A549 (cell line): ENCODE data around the gene MRPS31. TPM values are rescaled to one million over a fixed set of nuclear protein-coding genes. Genes with fewer than 3 reads are reported as not detected.
A peak's percentile ranks its signal among the peaks of the same experiment; 100 is the strongest.
"Not testable (repeated sequence)": the region's sequence is repeated elsewhere in the genome, so short reads cannot be mapped to it uniquely, and the experiment has no call there.

Source experiments
- ATAC-seq, 2 experiments: fragments of 200-7000 bp in 1 of 2; fragments of >200 bp in 1 of 2; cut with Nextera tagmentation in 1 of 2; cut with Tn5 transposase in 1 of 2; 3 replicates each; pipeline versions ENCODE4 v1.8.0 to v1.9.1; 2018 to 2020; ENCODE audit warnings: mild to moderate bottlenecking in 1 of 2, moderate library complexity in 1 of 2
- CTCF ChIA-PET: fragments of 300-600 bp; sonication (Branson Sonifier 250); formaldehyde crosslinking; extraction: SDS; loops from one replicate; lab custom pipeline; 2021; ENCODE audit warnings: antibody characterized with exemption, inconsistent platforms; lab: Yijun Ruan, JAX
- POLR2A ChIA-PET: fragments of 350-600 bp; formaldehyde crosslinking; extraction: SDS; loops from one replicate; lab custom pipeline; 2021; ENCODE audit warnings: antibody characterized with exemption, inconsistent platforms; lab: Yijun Ruan, JAX
- DNase-seq, 2 experiments: peaks; one replicate each; pipeline versions ENCODE4 v3.0.0 to v3.0.0-alpha.2; 2011 to 2016; ENCODE audit warnings: low read depth in 1 of 2, low spot score in 1 of 2
- FAIRE-seq: peaks from 2 replicates; lab custom pipeline; 2011; peaks lifted over from hg19 to GRCh38; lab: Jason Lieb, UNC
- H3K27ac ChIP-seq, 2 experiments: fragments of >200 bp; sonication (Bioruptor Twin); formaldehyde crosslinking; 3 replicates each; pipeline ENCODE4 v1.5.1; 2016 to 2017
- H3K4me1 ChIP-seq: fragments of >200 bp; sonication (Bioruptor Twin); formaldehyde crosslinking; 3 replicates; pipeline ENCODE4 v1.6.1; 2016
- H3K4me2 ChIP-seq: fragments of >200 bp; sonication (Bioruptor Twin); formaldehyde crosslinking; 3 replicates; pipeline ENCODE4 v1.6.1; 2016
- H3K4me3 ChIP-seq: fragments of >200 bp; sonication (Bioruptor Twin); formaldehyde crosslinking; 3 replicates; pipeline ENCODE4 v1.5.1; 2016
- H3K9me3 ChIP-seq: fragments of >200 bp; sonication (Bioruptor Twin); formaldehyde crosslinking; 3 replicates; pipeline ENCODE4 v1.6.1; 2016
- BHLHE40 ChIP-seq: IDR thresholded peaks from 2 replicates; pipeline ENCODE4 v1.6.1; 2012; ENCODE audit warnings: low read depth, low read length, inconsistent platforms
- CEBPB ChIP-seq, 2 experiments: fragments of >200 bp in 1 of 2; sonication (Bioruptor Twin) in 1 of 2; formaldehyde crosslinking in 1 of 2; IDR thresholded peaks; 2 replicates each; pipeline ENCODE4 v1.6.1; 2012 to 2016
- E2F6 ChIP-seq: IDR thresholded peaks from 2 replicates; pipeline ENCODE4 v1.6.1; 2012; ENCODE audit warnings: low read depth, borderline replicate concordance
- EHMT2 ChIP-seq: fragments of 200-600 bp; sonication (generic); IDR thresholded peaks from 2 replicates; pipeline ENCODE4 v1.6.1; 2016; ENCODE audit warnings: antibody characterized with exemption, low read depth, mild to moderate bottlenecking, moderate library complexity
- EP300 ChIP-seq, 2 experiments: fragments of >200 bp; sonication (Bioruptor Twin); formaldehyde crosslinking; IDR thresholded peaks; 2 replicates in 1 of 2; 3 replicates in 1 of 2; pipeline ENCODE4 v1.6.1; 2016 to 2017
- FOXS1 ChIP-seq: fragments of 250-450 bp; sonication (Bioruptor Pico); IDR thresholded peaks from 2 replicates; pipeline ENCODE4 v1.5.0; 2020; ENCODE audit warnings: mild to moderate bottlenecking, moderate library complexity
- HEYL ChIP-seq: fragments of 250-450 bp; sonication (Bioruptor Pico); IDR thresholded peaks from 2 replicates; pipeline ENCODE4 v1.8.0; 2021; ENCODE audit warnings: mild to moderate bottlenecking, moderate library complexity
- HOXB5 ChIP-seq: fragments of 250-450 bp; sonication (Bioruptor Pico); IDR thresholded peaks from 2 replicates; pipeline ENCODE4 v1.5.0; 2020; ENCODE audit warnings: mild to moderate bottlenecking, moderate library complexity
- JUN ChIP-seq, 2 experiments: fragments of >200 bp; sonication (Bioruptor Twin); formaldehyde crosslinking; IDR thresholded peaks; 2 replicates in 1 of 2; 3 replicates in 1 of 2; pipeline ENCODE4 v1.6.1; 2016 to 2017
- PHF8 ChIP-seq: fragments of 200-600 bp; sonication (generic); IDR thresholded peaks from 2 replicates; pipeline ENCODE4 v1.6.1; 2016; ENCODE audit warnings: low read depth, mild to moderate bottlenecking, antibody characterized with exemption, moderate library complexity, borderline replicate concordance
- POLR2A ChIP-seq: IDR thresholded peaks from 2 replicates; pipeline ENCODE4 v1.6.1; 2012; ENCODE audit warnings: mild to moderate bottlenecking, low read length
- RAD21 ChIP-seq, 2 experiments: fragments of >200 bp in 1 of 2; sonication (Bioruptor Twin) in 1 of 2; formaldehyde crosslinking in 1 of 2; IDR thresholded peaks in 1 of 2; conservative IDR thresholded peaks in 1 of 2; 2 replicates in 1 of 2; 3 replicates in 1 of 2; pipeline ENCODE4 v1.6.1; 2012 to 2018; ENCODE audit warnings: inconsistent platforms in 1 of 2
- SMC3 ChIP-seq: fragments of >200 bp; sonication (Bioruptor Twin); formaldehyde crosslinking; IDR thresholded peaks from 3 replicates; pipeline ENCODE4 v1.6.1; 2018; ENCODE audit warnings: inconsistent platforms
- TFCP2L1 ChIP-seq: fragments of 250-450 bp; sonication (Bioruptor Pico); IDR thresholded peaks from 2 replicates; pipeline ENCODE4 v1.5.0; 2021; ENCODE audit warnings: mild to moderate bottlenecking
- TP53 ChIP-seq: fragments of 250-450 bp; sonication (Bioruptor Pico); IDR thresholded peaks from 2 replicates; pipeline ENCODE4 v1.5.0; 2021; ENCODE audit warnings: mild to moderate bottlenecking, moderate library complexity
- WGBS: methylation state at CpG from one replicate; pipeline ENCODE4 v1.1.6; 2017; ENCODE audit errors: missing lambda C conversion rate; 5-methylcytosine and 5-hydroxymethylcytosine counted together
- polyA plus RNA-seq, 4 experiments: library from polyadenylated mRNA; depleted of rRNA in 3 of 4; stranded (reverse); fragments of >200 nt; fragmentation: RNase III in 1 of 4; extraction: RNeasy Plus Mini Kit Qiagen cat#74134 plus additional on column Dnase treatment in 1 of 4; gene quantifications; 2 replicates in 3 of 4; 3 replicates in 1 of 4; pipeline ENCODE4 v1.2.3, GENCODE V29; 2011 to 2017
- TF ChIP-seq, protein P1 (sequence below): IDR thresholded peaks from 2 replicates; pipeline ENCODE4 v1.6.1; 2012
- TF ChIP-seq, protein P2 (sequence below): fragments of >200 bp; sonication (Bioruptor Twin); formaldehyde crosslinking; IDR thresholded peaks from 3 replicates; pipeline ENCODE4 v1.5.1; 2016
- TF ChIP-seq, protein P3 (sequence below): fragments of >200 bp; sonication (Bioruptor Twin); formaldehyde crosslinking; IDR thresholded peaks from 3 replicates; pipeline ENCODE4 v1.6.1; 2016
- TF ChIP-seq, protein P4 (sequence below): fragments of >200 bp; sonication (Bioruptor Twin); formaldehyde crosslinking; IDR thresholded peaks from 2 replicates; pipeline ENCODE4 v1.6.1; 2016

MRPS31 gene
- polyA plus RNA-seq, 2 of the 4 experiments (the other 2 are of a cell fraction), result 14.2 to 30.3 TPM

DNA sequence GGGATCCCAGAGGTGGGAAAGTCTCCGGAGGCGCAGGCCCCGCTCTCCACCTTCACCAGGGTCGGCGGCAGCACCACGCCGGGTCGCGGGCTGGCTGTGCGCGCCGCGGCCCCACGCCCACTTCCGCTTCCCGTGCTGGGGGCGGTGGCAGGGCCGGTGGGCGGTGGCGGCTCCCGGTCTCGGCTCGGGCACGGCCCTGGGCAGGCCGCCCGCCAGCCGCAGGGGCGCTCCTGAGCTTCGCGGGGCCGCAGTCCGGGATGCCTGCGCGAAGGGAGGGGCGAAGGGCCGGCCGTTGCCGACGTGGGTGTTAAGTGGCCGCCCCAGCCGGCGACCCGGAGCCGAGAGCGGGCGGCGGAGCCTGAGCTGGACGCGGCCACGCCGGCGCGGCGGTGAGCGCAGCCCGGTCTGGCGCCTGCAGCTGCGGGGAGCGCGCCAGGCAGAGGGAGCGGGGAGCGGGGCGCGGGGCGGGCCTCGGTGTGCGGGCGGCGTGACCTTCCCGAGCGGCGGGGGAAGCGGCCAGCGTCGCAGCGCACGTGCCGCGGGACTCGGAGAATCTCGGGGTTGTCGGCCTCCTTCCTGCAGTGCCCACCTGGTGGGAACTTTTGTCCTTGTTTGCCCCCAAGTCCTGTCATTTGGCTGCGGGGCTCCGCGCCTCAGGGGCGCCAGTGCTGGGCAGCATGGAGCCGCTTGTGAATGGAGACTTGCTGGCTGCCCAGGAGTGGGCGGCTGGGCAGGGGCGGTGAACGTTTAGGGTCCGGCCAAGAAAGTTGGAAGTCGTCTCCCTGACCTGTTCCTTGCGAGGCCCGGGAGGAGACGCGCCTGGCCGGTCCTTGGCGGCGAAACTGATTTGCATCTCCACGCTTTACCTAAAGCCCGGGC is 18.5 kb upstream of the MRPS31 start, which contains the start of gene SLC25A15:
TSS of gene SLC25A15 (plus strand) at position 337 of the 879 bp plus-strand sequence. CDS start 3,616 bp downstream, outside the sequence.
- H3K27ac ChIP-seq, result peak within 1 kb of the TSS; percentile 85 to 100
- TF ChIP-seq HOXB5 (no peak), SMC3 (peak; percentile 24; the same call in 1 of the 3 replicates), EP300 (IDR thresholded peaks at IDR 0.05) (no peak), FOXS1 (CRISPR knock-in tag) (no peak), HEYL (no peak), BHLHE40 (no peak), EHMT2 (no peak), RAD21 (conservative IDR thresholded peaks at IDR 0.05 in 1 of 2, IDR thresholded peaks at IDR 0.05 in 1 of 2) (peak; percentile 16 to 41; a peak in 3 of 5 replicates), POLR2A (peak; percentile 60), JUN (IDR thresholded peaks at IDR 0.05) (peak; percentile 46 to 71; a peak in 3 of 5 replicates), E2F6 (0 out of 2 replicates have a peak, but pooled peaks have one; percentile 19), TP53 (CRISPR knock-in tag) (no peak), TFCP2L1 (no peak)
- TF ChIP-seq, protein P1, sequence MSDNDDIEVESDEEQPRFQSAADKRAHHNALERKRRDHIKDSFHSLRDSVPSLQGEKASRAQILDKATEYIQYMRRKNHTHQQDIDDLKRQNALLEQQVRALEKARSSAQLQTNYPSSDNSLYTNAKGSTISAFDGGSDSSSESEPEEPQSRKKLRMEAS, result peak; percentile 78
- TF ChIP-seq, protein P2, sequence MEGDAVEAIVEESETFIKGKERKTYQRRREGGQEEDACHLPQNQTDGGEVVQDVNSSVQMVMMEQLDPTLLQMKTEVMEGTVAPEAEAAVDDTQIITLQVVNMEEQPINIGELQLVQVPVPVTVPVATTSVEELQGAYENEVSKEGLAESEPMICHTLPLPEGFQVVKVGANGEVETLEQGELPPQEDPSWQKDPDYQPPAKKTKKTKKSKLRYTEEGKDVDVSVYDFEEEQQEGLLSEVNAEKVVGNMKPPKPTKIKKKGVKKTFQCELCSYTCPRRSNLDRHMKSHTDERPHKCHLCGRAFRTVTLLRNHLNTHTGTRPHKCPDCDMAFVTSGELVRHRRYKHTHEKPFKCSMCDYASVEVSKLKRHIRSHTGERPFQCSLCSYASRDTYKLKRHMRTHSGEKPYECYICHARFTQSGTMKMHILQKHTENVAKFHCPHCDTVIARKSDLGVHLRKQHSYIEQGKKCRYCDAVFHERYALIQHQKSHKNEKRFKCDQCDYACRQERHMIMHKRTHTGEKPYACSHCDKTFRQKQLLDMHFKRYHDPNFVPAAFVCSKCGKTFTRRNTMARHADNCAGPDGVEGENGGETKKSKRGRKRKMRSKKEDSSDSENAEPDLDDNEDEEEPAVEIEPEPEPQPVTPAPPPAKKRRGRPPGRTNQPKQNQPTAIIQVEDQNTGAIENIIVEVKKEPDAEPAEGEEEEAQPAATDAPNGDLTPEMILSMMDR, result peak; percentile 38
- TF ChIP-seq, protein P3, sequence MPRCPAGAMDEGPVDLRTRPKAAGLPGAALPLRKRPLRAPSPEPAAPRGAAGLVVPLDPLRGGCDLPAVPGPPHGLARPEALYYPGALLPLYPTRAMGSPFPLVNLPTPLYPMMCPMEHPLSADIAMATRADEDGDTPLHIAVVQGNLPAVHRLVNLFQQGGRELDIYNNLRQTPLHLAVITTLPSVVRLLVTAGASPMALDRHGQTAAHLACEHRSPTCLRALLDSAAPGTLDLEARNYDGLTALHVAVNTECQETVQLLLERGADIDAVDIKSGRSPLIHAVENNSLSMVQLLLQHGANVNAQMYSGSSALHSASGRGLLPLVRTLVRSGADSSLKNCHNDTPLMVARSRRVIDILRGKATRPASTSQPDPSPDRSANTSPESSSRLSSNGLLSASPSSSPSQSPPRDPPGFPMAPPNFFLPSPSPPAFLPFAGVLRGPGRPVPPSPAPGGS, result peak; percentile 80; the same call in 2 of the 3 replicates
- TF ChIP-seq, protein P4, sequence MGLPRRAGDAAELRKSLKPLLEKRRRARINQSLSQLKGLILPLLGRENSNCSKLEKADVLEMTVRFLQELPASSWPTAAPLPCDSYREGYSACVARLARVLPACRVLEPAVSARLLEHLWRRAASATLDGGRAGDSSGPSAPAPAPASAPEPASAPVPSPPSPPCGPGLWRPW, result no peak
- peak within 1 kb of the TSS; percentile 97 for H3K4me2 ChIP-seq
- FAIRE-seq (no peak), ATAC-seq (peak; percentile 97 to 98), DNase-seq (peak; percentile 58 to 82)
- no peaks in the 10 kb centered on the region for H3K9me3 ChIP-seq
- WGBS, result 13% methylated on average over 4 of the region's 101 CpGs
- H3K4me3 ChIP-seq, result peak within 1 kb of the TSS; percentile 65
- ChIA-PET POLR2A (interaction anchor here (0.5 to 1.5 kb wide), 6 partner anchors 132 to 868 kb away, joined by 3 to 14 read pairs (median 5); partner anchors contain the start of genes ELF1 and WBP4), CTCF (interaction anchor here (0.9 to 4.3 kb wide), 4 partner anchors 11 to 132 kb away, joined by 3 to 41 read pairs (median 4); no protein-coding TSS in a partner anchor)
- H3K4me1 ChIP-seq, result peaks cover 13% of the 10 kb centered on the region; the same call in 2 of the 3 replicates

DNA sequence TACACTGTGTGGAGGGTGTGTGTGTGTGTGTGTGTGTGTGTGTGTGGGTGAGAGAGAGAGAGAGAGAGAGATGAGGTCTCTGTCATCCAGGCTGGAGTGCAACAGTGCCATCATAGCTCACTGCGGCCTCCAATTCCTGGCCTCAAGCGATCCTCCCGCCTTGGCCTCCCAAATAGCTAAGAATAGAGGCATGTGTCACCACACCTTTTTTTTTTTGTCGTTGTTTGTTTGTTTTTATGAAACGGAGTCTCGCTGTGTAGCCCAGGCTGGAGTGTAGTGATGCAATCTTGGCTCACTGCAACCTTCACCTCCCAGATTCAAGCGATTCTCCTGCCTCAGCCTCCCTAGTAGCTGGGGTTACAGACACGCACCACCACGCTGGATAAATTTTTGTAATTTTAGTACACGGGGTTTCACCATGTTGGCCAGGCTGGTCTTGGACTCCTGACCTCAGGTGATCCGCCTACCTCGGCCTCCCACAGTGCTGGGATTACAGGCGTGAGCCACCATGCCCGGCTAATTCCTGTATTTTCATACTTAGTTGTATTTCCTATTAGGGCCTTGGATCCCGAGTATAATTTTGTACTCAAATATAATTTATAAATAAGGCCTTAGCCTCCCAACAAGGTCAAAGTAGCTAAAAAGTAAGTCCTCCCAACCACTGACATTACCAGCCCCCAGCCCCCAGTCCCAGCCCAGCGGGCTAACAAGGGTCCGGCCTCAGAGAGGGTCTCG is 17.7 kb upstream of the MRPS31 start:
- 40% methylated on average over 16 of the region's 18 CpGs for WGBS
- peaks cover 13% of the 10 kb centered on the region; the same call in 2 of the 3 replicates for H3K4me1 ChIP-seq
- POLR2A ChIA-PET, result interaction anchor here (0.5 to 1.5 kb wide), 6 partner anchors 83 to 869 kb away, joined by 3 to 14 read pairs (median 5); partner anchors contain the start of genes ELF1 and WBP4
- ATAC-seq, result peak in 1 of 2 experiments; percentile 28; a peak in 3 of 6 replicates
- TF ChIP-seq PHF8, result peak; percentile 33; the same call in 1 of the 2 replicates
- 0 out of 5 replicates have a peak, but pooled peaks of 1 of the 2 experiments have one; percentile 1 for TF ChIP-seq JUN (IDR thresholded peaks at IDR 0.05)
- TF ChIP-seq CEBPB (IDR thresholded peaks at IDR 0.05), result 0 out of 4 replicates have a peak, but pooled peaks of 1 of the 2 experiments have one; percentile 8
- not testable (repeated sequence) for FAIRE-seq, H3K9me3 ChIP-seq
- H3K4me3 ChIP-seq, result peak overlapping the region; percentile 65
- H3K27ac ChIP-seq, result peak overlapping the region; percentile 85 to 100
- peak overlapping the region; percentile 97 for H3K4me2 ChIP-seq
- peak in 1 of 2 experiments; percentile 23 for DNase-seq
- CTCF ChIA-PET, result interaction anchor here (0.9 to 4.3 kb wide), 4 partner anchors 11 to 133 kb away, joined by 3 to 41 read pairs (median 4); no protein-coding TSS in a partner anchor
